NCI-H1105 treated with DMSO at 0.1 percent for 48 hours (cell line): ENCODE data around the gene IER3.

Experiments
- DNase-seq: peaks from one replicate; lab custom pipeline; 2025; lab: John Stamatoyannopoulos, UW

Gene IER3

DNA sequence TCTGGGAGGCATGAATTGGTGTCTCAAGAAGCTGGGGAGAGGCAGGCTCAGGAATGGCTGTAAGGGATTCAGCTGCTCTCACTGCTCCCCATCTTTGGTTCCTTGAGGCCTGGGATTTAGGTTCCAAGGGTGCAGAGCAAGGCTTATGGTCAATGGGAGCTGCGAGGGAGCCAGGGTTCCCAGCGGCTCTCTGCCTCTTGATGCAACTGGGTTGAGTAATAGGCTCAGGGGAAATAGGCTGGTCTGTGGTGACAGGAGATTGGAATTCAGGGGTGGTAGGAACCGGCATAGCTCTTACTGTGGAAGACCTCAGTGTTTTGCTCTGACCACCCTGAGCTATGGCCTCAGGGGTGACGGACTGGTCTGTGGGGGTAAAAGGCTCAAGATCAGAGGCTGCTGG is 40.5 kb downstream of the IER3 start:
- DNase-seq = no peak

GRCh38 chr6:30703011-30703410 is 41.3 kb downstream of the IER3 start:
- DNase-seq = no peak

GRCh38 chr6:30700340-30700739 is 44.0 kb downstream of the IER3 start:
- no peak for DNase-seq

- DNase-seq = no peak
Observed at GRCh38 chr6:30696432-30696831, 47.9 kb downstream of the IER3 start.
